HG02884 (cell line): ENCODE measurements around the gene BCAT1.
"Not testable (repeated sequence)": the region's sequence is repeated elsewhere in the genome, so short reads cannot be mapped to it uniquely, and the experiment has no call there.

Source experiments
- ATAC-seq: cut with Tn5 transposase; IDR thresholded peaks from one replicate; pipeline ENCODE4 v1.9.1; 2021; ENCODE audit warnings: mild to moderate bottlenecking, moderate library complexity; ENCODE audit not compliant: unreplicated experiment

BCAT1 gene

DNA sequence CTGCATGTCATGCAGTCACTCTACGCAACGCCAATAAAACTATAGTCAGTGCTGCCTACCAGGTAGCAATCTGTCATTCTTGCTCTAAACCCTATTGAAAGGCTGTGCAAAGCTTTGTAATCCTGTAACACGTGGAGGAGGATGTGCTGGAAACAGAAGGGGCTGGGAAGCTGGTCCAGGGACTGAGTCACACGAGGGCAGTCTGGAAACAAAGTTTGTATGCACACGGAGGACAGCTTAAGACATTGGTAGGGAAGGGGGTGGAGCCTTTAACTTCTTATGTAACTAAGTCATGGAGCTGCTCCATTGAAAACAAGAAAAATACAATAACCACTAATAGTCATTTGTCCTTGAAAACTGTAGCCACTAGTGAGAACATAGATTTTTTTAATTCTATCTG is 128.0 kb downstream of the BCAT1 start:
- ATAC-seq, result no peak

DNA sequence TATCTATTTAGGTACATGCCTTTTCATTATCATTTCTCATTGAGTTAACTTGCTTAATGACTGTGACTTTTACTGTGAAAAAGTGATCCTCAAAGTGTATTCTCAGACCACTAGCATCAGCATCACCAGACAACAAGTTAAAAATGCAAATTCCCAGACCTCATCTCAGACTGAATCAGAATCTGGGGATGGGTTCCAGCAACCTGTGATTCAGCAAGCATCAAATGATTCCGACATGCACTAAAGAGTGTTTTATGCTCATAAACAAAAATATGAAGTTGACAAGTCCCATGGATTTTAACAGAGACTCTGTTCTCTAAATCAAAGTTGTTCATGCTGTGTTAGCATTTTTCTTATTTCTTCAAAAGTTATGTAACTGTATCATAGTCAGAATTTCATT is 130.6 kb downstream of the BCAT1 start:
- no peak for ATAC-seq

DNA sequence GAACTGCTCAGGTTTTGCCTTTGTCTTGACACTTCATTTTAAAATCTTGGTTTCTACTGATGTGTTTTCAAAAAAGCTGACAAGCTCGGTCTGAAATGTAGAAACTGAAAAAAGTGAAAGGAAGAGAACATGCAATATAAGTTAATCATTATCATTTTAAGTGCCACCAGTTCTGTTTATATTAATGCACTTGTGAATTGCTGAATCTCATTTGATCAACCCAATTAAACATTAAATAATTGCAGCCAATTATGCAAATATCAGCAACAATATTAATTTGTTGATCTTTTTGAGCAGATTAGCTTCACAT is 133.8 kb downstream of the BCAT1 start:
- ATAC-seq, result peak; percentile 13

DNA sequence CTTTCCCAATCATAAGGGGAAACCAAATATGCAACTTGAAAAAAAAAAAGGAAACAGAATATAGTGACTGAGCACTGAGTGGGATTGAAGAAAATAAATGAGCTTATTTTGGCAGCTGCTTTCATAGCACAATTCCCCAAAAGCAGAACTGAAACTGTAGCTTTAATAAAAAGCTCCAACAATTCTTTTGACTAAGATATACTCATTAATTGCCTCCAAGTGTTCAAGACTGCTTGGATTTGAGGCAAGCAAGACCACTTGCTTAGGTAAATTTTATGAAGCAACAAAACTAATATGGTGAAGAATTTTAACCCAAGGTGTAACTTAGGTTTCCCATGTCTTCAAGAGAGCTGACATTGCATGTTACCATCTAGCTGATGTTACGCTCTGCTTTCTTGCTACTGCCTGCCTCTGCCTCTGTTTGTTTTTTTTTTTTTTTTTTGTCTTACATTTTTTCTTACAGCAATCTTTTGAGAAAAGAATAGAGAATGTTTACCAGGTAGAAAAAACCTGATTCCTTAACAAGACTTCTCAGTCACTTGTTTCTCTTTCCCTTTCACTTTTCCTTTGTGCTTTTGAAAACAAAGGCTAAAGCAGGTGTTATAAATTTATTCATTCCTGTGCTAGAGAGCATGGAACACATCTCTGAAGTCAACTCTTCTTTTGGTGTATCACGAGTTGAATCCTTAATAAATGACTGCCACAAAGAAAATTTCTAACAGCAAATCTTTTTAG is 134.4 kb downstream of the BCAT1 start:
- peak; percentile 86 for ATAC-seq

- no peak for ATAC-seq
Measured at GRCh38 chr12:24810378-24810777, 138.5 kb downstream of the BCAT1 start.

- not testable (repeated sequence) for ATAC-seq
Measured at GRCh38 chr12:24809306-24809705, 139.6 kb downstream of the BCAT1 start.

DNA sequence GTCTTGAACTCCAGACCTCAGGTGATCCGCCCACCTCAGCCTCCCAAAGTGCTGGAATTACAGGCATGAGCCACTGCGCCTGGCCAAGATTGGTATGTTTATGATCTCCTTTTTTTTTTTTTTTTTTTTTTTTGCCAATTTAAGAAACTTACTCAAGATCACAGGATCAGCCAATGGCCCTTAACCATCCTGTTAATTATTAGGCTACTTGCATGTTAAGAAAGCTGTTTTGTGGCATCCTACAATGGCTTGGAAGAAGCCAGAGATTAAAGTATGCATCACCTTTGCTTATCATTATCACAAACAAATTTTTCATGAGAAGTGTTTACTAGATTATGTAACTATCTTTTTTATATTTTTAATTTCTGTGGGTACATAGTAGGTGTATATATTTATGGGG is 140.2 kb downstream of the BCAT1 start:
- no peak for ATAC-seq

GRCh38 chr12:24806386-24806785 is 142.5 kb downstream of the BCAT1 start:
- ATAC-seq, result no peak

GRCh38 chr12:24803430-24804245 is 145.3 kb downstream of the BCAT1 start:
- no peak for ATAC-seq

- peak; percentile 82 for ATAC-seq
Measured at GRCh38 chr12:24798335-24798734, 150.6 kb downstream of the BCAT1 start.

DNA sequence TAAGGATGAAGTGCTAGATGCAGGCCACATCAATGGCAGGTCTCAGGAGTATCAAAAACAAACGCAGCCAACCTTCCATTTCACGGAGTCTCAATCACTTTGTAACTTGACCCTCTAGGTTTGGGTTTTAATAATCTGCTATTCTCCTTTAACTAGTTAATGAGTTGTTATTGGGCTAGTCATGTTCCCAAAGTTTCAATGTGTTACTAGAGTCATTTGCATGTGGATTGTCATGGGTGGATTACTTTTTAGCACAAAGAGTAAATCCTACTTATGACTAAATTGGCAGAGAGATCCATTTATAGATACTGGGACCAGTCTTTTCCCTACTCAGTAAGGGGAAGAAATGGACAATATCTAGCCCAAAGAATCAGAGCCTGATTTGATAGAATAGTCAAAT is 151.0 kb downstream of the BCAT1 start:
- ATAC-seq, result no peak

DNA sequence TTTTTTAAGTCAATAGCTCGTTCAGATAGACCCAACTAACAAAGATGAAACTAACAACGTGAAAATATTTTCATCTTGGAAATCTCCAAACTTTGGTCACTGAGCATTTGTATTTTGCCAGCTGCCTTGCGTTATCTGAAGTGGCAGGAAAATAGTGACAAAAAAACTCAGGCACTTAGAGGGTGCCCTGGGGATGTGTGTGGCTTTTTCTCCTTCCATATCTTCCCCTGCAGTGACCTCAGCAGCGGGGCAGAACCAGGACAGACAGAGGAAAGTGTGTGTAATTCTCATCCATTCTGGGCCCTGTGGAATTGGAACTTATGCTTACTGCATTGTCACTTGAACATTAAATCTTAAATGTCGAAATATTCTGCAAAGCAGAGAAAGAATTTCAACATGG is 152.0 kb downstream of the BCAT1 start:
- ATAC-seq, result no peak

GRCh38 chr12:24795699-24796347 is 153.1 kb downstream of the BCAT1 start:
- ATAC-seq, result peak; percentile 60

DNA sequence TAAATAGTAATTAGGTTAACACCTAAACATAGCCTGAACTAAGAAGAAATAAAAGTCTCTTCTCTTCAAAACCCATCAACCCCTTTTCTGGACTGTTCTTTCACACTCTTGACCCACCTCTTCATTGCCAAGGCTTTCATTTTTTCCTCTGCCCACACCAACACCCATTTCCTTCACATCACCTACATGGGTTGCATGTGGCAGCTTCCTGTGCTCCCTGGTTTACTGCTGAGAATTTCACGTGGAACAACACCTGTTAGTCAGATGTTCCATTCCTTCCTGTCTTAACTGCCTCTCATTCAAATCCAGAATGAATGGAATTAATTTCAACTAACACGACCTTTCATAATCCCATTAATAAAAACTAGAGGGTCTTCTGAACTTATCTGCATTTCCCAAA is 157.3 kb downstream of the BCAT1 start:
- no peak for ATAC-seq

GRCh38 chr12:24788886-24789285 is 160.0 kb downstream of the BCAT1 start:
- no peak for ATAC-seq

DNA sequence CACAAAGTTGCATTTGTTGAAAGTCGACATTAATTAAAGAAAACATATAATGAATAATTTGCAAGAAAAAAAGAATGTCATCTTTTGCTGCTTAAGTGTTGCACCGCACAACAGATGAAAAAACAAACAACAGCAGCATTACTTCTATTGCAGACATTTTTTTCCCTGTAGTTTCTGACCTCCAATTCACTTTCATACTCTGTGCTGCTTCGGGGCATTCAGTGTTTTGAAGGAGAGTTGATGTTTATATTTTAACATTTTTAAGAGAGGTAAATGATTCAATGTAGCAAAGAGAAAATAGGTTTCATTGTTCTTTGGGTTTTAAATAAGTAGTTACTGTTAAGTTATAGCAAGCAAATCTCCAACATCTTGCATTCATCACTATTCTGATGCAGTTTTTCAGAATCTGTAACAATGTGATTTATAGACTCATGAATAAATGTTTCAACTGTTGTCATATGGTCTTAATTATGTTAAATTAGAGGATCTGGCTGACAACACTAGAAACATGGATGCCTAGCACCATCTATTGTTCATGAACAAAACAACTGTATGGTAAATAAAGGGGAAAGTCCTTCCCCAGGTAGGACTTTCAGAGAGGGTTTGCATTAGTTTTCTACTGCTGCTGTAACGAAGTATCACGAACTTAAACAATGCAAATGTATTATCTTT is 168.1 kb downstream of the BCAT1 start:
- ATAC-seq, result no peak

DNA sequence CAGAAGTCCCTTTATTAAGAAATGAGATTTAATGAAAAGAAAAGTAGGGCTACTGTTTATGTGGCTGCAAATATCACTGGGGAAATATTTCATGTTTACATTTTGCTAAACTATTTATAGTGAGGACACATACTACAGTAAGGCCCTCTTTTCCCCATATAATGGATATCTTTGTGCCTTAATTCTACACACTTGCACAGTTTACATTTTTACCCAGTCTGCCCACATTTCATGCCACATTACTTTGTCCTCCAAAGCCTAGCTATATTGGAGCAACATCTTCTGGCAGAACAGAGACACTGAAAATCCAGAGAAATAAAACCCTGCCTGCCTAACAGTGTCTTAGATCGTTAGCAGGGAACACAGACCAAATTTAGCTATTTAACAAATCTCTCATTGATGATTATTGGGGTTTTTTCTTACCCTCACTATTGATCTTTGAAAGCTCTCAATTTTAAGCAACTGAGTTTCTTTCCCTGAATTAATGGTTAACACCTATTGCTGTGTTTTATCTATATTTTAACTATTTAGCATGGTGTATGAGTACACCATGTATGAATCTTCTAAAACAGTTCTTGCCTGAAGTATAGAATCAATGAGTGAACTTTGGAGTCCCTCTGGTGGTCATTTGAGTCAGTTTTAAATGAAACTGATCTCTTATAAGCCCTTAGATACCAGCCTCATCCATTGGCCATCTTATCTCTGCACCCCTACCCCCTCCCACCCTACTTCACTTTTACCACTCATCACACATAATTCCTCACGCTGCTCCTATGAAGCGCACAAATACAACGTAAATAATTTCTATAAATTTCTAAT is 170.2 kb downstream of the BCAT1 start:
- peak; percentile 86 for ATAC-seq

GRCh38 chr12:24777359-24777758 is 171.5 kb downstream of the BCAT1 start:
- no peak for ATAC-seq

DNA sequence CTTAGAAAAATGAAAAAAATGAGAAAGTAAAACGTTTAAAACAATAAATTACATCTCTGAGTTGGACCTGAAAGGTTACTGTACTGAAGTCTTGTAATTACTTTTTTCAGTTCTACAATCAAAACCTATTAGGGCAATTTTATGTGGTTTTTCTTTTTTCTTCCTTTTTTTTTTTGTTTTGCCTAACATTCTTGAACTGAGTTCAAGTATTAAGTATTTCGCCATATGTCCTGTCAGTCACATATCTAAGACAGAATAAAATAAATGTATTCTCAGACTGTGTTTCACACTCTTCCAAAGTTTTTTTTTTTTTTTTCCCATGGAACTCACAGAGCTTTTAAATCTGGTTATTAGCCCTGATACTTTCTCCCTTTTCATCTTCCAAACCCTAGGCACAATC is 172.0 kb downstream of the BCAT1 start:
- no peak for ATAC-seq

DNA sequence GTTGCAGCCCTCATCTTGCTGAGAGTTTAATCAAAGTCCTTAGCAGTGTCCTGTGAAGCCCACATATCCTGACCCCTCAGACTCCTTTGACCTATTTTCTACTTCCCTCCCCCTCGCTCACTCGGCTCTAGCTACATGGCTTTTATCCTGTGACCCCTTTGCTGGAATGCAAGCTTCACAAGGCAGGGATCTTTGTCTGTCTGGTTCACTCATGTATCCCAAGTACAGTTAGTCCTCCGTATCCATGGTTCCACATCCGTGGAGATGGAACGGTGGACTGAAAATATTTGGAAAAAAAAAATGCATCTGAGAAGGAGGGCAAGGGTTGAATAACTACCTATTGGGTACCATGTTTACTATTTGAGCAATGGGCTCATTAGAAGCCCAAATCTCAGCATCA is 173.8 kb downstream of the BCAT1 start:
- no peak for ATAC-seq

GRCh38 chr12:24773996-24774395 is 174.9 kb downstream of the BCAT1 start:
- no peak for ATAC-seq
